Epithelial cell of proximal tubule (primary cell): ENCODE measurements around the gene GNG12. TPM values are rescaled to one million over a fixed set of nuclear protein-coding genes. Genes with fewer than 3 reads are reported as not detected.

ENCODE experiments used
- DNase-seq: peaks from one replicate; pipeline ENCODE4 v3.0.0-alpha.2; 2011; ENCODE audit warnings: low read depth
- H3K4me3 ChIP-seq: 2 replicates; pipeline ENCODE4 v1.5.1; 2011; ENCODE audit warnings: low read depth, mild to moderate bottlenecking, low read length
- total RNA-seq: library from RNA; depleted of rRNA; stranded (reverse); fragments of >200 nt; gene quantifications from 2 replicates; pipeline ENCODE4 v1.2.3, GENCODE V29; 2015
- TF ChIP-seq, protein P1 (sequence below): conservative IDR thresholded peaks from 2 replicates; pipeline ENCODE4 v1.5.1; 2012; ENCODE audit warnings: low read depth, mild to moderate bottlenecking, low read length

The GNG12 gene
- total RNA-seq, 1 donor from 2014 or later: 67.1 TPM

DNA sequence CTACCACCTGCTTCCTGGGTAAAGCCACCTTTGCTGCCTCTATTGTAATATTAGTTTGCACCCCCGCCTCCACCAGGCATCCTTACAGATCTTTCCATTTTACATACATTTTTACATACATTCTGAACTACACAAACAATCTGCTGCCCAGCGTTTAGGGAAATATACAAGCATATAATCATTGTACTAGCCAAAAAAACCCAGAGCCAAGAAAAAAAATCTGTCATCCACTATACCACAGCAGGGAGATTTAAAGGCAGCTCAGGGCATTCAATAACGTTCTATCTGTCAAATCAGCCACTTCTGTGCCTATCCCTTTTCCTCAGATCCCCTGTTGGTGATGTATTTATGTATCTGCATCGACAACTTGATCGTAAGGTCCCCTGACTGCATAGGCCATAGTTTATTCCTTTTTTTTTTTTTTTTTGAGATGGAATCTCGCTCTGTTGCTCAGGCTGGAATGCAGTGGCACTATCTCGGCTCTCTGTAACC is 43.0 kb downstream of the GNG12 start:
- no peak for DNase-seq
- TF ChIP-seq, protein P1, sequence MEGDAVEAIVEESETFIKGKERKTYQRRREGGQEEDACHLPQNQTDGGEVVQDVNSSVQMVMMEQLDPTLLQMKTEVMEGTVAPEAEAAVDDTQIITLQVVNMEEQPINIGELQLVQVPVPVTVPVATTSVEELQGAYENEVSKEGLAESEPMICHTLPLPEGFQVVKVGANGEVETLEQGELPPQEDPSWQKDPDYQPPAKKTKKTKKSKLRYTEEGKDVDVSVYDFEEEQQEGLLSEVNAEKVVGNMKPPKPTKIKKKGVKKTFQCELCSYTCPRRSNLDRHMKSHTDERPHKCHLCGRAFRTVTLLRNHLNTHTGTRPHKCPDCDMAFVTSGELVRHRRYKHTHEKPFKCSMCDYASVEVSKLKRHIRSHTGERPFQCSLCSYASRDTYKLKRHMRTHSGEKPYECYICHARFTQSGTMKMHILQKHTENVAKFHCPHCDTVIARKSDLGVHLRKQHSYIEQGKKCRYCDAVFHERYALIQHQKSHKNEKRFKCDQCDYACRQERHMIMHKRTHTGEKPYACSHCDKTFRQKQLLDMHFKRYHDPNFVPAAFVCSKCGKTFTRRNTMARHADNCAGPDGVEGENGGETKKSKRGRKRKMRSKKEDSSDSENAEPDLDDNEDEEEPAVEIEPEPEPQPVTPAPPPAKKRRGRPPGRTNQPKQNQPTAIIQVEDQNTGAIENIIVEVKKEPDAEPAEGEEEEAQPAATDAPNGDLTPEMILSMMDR: no peak
- no peak overlapping the region for H3K4me3 ChIP-seq

DNA sequence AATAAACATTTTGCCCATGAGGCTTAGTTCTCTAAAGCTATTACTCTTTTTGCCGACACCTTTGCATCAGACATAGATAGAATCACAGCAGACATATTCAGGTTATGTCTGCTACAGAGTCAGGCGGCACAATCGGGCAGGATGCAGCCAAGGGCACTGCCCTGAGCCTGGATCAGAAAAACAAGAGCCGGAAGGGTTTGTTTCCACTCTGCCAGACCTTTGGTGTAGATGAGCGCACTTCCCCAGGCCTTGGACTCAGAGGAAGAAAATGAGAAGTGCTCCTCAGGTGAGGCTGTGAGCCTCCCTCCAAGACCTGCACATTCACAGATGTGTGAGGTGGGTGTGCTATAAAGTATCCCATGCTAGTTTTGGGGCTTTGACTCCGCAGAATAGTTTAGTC is 43.7 kb downstream of the GNG12 start:
- no peak for DNase-seq
- no peak overlapping the region for H3K4me3 ChIP-seq
- TF ChIP-seq, protein P1: no peak

DNA sequence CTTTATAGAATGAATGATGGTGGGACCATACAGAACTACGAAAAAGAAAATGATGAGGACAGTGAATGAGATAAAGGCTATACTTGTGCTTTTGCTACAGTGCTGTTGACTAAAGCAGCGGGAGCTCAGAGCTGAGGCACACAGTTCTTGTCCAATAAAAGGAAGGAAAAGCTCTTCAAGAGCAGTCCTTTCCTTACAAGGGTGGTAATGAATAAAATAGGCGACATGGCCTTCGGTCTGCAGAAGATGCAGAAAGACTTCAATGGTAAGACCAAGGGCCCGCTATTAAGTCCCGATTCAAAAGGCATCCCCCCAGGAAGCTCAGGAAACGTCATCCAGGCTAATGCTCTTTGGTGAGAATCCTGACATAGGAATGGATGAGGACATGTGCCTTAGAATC is 44.4 kb downstream of the GNG12 start:
- no peak for DNase-seq
- no peak overlapping the region for H3K4me3 ChIP-seq
- TF ChIP-seq, protein P1: no peak

DNA sequence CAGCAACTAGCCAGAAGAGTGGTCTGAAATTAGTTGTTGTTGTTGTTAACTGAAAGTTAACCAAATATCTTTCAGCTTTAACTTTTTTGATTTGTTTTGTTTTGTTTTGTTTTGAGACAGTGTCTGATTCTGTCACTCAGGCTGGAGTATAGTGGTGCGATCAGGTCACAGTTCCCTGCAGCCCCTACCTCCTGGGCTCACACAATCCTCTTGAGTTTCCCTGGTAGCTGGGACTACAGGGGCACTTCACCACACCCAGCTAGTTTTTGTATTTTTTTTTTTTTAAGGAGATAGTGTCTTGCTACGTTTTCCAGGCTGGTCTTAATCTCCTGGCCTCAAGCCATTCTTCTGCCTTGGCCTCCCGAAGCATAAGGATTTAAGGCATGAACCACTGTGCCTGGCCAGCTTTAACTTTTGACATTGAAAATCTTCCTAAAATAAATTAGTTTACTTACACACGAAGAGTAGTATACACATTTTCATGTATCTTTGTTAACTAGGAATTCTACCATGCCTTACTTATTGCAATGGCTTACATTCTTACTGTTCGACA is 45.0 kb downstream of the GNG12 start:
- TF ChIP-seq, protein P1: no peak
- no peak for DNase-seq
- no peak overlapping the region for H3K4me3 ChIP-seq

DNA sequence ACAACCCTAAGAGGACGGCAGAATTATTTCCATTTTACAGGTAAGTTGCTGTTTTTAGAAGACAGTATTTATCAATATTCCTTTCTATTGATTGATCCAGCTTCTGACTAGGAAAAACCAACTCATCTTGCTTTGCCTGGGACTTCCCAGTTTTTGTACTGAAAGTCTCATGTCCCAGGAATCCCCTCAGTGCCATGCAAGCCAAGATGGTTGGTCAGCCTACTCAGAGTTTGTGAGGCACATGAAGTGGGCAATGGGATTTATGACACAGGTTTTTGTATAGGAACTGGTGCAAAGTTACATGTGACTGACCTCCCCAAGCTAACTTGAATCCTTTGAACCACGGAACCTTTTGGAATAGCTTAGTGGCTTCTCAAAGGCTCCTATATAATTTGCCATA is 45.5 kb downstream of the GNG12 start:
- DNase-seq: no peak
- TF ChIP-seq, protein P1: no peak
- no peak overlapping the region for H3K4me3 ChIP-seq

DNA sequence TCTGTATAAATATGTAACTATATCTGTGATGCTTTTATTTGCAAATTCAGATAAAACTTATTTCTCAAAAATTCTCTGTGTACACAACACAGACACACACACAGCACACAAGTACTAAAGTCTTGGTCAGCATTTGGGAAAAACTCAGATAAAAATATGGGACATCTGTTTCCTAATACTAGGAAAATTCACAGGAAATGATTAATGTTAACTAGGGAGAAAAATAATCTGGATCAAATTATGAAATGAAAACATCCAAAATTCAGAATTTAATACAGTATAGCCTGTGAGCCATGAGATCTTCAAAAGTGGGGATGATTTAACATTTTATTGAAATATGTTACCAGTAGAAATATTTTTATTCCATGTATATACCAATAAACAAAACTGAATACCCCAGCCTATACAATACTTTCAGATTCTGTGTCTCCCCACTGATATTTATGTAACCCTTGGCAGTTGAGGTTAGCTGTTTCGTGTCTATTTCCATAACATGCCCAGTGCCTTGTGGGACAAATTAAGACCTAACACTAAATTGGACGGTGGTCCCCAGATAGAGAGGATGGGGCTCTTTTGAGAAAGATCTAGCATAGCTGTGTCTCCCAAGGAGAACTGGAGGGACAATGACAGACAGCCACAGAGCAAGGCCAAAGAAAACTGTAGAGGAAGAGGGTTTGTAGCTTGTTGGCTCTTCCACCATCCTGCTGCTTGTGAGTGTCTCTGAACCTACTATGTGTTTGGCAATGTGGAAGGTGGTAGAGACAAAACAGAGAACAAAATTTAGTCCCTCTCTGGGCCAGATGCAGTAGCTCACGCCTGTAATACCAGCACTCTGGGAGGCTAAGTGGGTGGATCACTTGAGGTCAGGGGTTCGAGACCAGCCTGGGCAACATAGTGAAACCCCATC is 47.2 kb downstream of the GNG12 start:
- H3K4me3 ChIP-seq: no peak overlapping the region
- TF ChIP-seq, protein P1: no peak
- DNase-seq: no peak
